ENCODE data around the gene ZNF160.

The ZNF160 gene

DNA sequence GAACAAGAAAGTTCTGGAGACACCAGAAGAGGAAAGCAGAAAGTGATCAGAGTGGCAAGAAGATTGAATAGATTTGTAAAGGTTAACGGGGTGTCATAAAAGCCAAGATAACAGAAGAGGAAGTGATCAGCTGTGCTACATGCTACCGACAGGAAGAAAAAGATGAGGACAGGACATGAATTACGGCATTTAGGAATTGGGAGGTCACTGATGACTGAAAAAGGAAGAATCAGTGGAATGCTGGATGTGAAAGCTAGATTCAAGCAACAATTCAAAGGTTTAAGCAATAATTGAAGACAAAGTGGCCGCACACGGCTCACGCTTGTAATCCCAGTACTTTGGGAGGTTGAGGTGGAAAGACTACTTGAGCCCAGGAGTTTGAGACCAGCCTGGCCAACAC lies 15.1 kb downstream of the ZNF160 start:
- TF ChIP-seq, protein P1, sequence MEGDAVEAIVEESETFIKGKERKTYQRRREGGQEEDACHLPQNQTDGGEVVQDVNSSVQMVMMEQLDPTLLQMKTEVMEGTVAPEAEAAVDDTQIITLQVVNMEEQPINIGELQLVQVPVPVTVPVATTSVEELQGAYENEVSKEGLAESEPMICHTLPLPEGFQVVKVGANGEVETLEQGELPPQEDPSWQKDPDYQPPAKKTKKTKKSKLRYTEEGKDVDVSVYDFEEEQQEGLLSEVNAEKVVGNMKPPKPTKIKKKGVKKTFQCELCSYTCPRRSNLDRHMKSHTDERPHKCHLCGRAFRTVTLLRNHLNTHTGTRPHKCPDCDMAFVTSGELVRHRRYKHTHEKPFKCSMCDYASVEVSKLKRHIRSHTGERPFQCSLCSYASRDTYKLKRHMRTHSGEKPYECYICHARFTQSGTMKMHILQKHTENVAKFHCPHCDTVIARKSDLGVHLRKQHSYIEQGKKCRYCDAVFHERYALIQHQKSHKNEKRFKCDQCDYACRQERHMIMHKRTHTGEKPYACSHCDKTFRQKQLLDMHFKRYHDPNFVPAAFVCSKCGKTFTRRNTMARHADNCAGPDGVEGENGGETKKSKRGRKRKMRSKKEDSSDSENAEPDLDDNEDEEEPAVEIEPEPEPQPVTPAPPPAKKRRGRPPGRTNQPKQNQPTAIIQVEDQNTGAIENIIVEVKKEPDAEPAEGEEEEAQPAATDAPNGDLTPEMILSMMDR (IDR thresholded peaks at IDR 0.05; ENCODE audit: low read depth, low read length), result no peak
- DNase-seq (ENCODE audit: extremely low read depth, low read depth), result no peak

DNA sequence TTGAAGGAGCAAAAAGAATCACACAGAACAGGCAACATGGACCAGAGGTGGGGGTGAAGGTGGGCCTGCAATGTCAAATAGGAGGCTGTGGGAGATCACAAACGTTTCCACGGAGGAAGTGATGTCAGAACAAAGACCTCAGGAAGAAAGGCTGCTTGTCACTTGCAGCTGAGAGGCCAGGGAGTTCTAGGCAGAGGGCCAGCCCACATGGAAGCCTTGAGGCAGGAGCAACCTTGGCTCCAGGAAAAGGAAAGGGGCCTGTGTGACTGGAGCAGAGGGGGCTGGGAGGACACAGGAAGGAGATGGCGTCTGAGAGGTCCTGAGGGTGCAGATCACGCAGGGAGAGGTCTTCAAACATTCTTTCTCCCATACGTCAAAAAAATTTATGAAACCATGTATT lies 16.3 kb downstream of the ZNF160 start:
- no peak for DNase-seq (ENCODE audit: extremely low read depth, low read depth)
- TF ChIP-seq, protein P1 (IDR thresholded peaks at IDR 0.05; ENCODE audit: low read depth, low read length), result no peak

DNA sequence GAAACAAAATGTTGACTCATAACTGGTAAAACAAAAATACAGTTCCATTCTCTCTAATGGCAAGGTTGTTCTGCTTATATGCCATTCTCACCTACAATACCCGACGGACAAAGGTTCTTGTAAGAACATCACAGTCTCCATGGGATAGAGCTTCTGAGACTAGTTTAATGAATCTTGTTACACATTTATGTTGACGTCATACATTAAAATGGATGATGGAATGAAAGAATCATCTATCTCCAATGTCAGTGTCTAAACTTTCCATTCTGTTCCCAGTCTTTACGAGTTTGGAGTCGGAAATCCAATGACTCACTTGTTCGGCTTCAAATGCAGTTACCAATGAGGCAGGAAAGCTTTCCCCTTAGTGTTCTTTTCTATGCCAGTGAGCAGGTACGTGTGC lies 17.7 kb downstream of the ZNF160 start:
- no peak for DNase-seq (ENCODE audit: extremely low read depth, low read depth)
- TF ChIP-seq, protein P1 (IDR thresholded peaks at IDR 0.05; ENCODE audit: low read depth, low read length), result no peak

DNA sequence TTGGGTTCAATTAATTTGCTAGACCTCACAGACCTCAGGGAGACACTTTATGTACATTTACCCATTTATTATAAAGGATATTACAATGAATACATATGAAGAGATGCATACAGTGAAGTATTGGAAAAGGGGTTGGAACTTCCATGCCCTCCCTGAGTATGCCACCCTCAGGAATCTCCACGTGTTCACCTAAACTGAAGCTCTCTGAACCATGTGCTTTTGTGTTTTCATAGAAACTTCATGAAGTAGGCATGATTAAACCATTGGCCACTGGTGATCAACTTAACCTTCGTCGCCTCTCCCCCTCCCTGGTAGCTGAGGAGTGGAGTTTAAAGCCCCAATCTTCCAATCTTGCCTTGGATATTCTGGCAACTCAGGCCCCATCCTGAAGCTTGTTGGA lies 20.3 kb downstream of the ZNF160 start:
- TF ChIP-seq, protein P1 (IDR thresholded peaks at IDR 0.05; ENCODE audit: low read depth, low read length), result no peak
- no peak for DNase-seq (ENCODE audit: extremely low read depth, low read depth)

DNA sequence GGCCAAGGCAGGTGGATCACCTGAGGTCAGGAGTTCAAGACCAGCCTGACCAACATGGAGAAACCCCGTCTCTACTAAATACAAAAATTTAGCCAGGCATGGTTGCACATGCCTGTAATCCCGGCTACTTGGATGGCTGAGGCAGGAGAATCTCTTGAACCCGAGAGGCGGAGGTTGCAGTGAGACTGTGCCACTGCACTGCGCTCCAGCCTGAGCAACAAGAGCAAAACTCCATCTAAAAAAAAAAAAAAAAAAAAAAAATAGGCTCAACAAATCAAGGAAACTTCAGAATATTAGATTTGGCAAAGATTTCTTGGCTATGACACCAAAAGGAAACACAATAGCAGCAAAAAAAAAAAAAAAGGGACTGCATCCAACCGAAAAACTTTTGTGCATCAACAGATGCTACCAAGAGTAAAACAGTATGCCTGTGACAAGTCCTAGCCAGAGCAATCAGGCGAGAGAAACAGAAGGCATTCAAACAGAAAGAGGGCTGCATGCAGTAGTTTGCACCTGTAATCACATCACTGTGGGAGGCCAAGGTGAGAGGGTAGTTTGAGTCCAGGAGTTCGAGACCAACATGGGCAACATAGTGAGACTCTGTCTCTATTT lies 23.8 kb downstream of the ZNF160 start:
- DNase-seq (ENCODE audit: extremely low read depth, low read depth), result no peak
- TF ChIP-seq, protein P1 (IDR thresholded peaks at IDR 0.05; ENCODE audit: low read depth, low read length), result no peak

DNA sequence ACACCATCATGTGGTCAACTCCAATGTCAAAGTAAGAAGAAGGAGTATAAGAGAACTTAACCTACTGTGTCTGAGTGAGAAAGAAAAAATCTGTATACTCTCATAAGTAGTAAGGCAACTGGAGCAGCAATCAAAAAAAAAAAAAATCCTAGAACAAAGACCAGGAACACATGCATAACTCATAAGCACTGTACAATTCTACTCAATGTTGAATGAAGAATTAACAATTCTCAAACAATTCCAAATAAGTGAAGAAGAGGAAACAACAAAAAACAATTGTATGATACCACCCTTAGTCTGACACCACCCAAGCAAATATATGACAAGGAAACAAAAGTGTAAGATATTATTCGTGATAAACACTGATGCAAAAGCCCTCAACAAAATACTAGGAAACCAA lies 24.6 kb downstream of the ZNF160 start:
- TF ChIP-seq, protein P1 (IDR thresholded peaks at IDR 0.05; ENCODE audit: low read depth, low read length), result no peak
- DNase-seq (ENCODE audit: extremely low read depth, low read depth), result no peak

DNA sequence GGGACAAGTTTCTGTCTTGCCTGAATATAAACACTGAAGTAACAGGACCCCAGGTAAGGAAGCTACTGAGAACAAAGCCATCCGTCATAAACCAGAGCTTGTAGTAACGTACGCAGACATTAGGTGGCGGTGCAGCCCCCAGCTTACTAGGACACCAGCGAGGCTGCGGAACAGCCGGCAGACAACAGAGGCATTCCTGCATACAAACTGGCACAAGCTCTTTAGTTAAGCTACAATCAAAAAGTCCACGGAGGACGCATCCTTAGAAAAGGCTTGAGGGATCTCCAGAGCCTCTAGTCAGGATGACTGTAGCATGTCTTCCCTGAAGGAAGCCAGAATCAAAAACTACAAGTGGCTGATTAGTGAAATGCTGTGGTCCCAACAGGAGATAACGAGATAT lies 26.2 kb downstream of the ZNF160 start:
- no peak for DNase-seq (ENCODE audit: extremely low read depth, low read depth)
- TF ChIP-seq, protein P1 (IDR thresholded peaks at IDR 0.05; ENCODE audit: low read depth, low read length), result peak; percentile 38

Data from AG09319 (cell line).